OCI-LY1 (cell line): ENCODE measurements around the gene ZNF138.

Experiments used
- H2AFZ ChIP-seq: fragments of 200-600 bp; sonication (generic), shearing (Covaris generic); 2 replicates; pipeline ENCODE4 v1.6.0; 2014; ENCODE audit warnings: antibody characterized with exemption, mild to moderate bottlenecking, low read length
- H3F3A ChIP-seq: fragments of 200-600 bp; sonication (generic), shearing (Covaris generic); 2 replicates; pipeline ENCODE4 v1.6.0; 2014; ENCODE audit warnings: mild to moderate bottlenecking, antibody characterized with exemption, low read length, moderate library complexity; ENCODE audit not compliant: insufficient read depth
- H3K27ac ChIP-seq: fragments of 200-600 bp; sonication (generic); 2 replicates; pipeline ENCODE4 v1.5.1; 2014; ENCODE audit warnings: low read length, mixed run types, mild to moderate bottlenecking, low read depth; ENCODE audit not compliant: poor library complexity, severe bottlenecking
- H3K27me3 ChIP-seq: fragments of 200-600 bp; sonication (generic); 2 replicates; pipeline ENCODE4 v1.6.0; 2014; ENCODE audit warnings: antibody characterized with exemption, mild to moderate bottlenecking, low read length, moderate library complexity; ENCODE audit not compliant: insufficient read depth
- H3K36me3 ChIP-seq: fragments of 200-600 bp; sonication (generic); 2 replicates; pipeline ENCODE4 v1.6.1; 2014; ENCODE audit warnings: mild to moderate bottlenecking, antibody characterized with exemption, low read length, moderate library complexity, mixed read lengths; ENCODE audit not compliant: insufficient read depth
- H3K4me1 ChIP-seq: fragments of 200-600 bp; sonication (generic); 2 replicates; pipeline ENCODE4 v1.5.1; 2014; ENCODE audit warnings: mild to moderate bottlenecking, low read length, moderate library complexity; ENCODE audit not compliant: insufficient read depth, severe bottlenecking
- H3K4me2 ChIP-seq: fragments of 200-600 bp; sonication (generic), shearing (Covaris generic); 2 replicates; pipeline ENCODE4 v1.6.1; 2014; ENCODE audit warnings: low read length
- H3K4me3 ChIP-seq: fragments of 200-600 bp; sonication (generic); 2 replicates; pipeline ENCODE4 v1.5.1; 2014; ENCODE audit warnings: low read length, low read depth, mild to moderate bottlenecking, mixed read lengths; ENCODE audit not compliant: poor library complexity, severe bottlenecking
- H3K79me2 ChIP-seq: fragments of 200-600 bp; shearing (Covaris generic); 2 replicates; pipeline ENCODE4 v1.6.1; 2016; ENCODE audit warnings: mixed run types, low read length, mixed read lengths; ENCODE audit not compliant: insufficient read depth
- H3K9ac ChIP-seq: fragments of 200-600 bp; sonication (generic), shearing (Covaris generic); 2 replicates; pipeline ENCODE4 v1.6.1; 2014; ENCODE audit warnings: mild to moderate bottlenecking, low read length, mixed read lengths
- H3K9me2 ChIP-seq: fragments of 200-600 bp; sonication (generic), shearing (Covaris generic); 2 replicates; pipeline ENCODE4 v1.6.1; 2014; ENCODE audit warnings: low read depth, mild to moderate bottlenecking, low read length, mixed read lengths
- H3K9me3 ChIP-seq: fragments of 200-600 bp; shearing (Covaris generic); 2 replicates; pipeline ENCODE4 v1.6.1; 2014; ENCODE audit warnings: low read length, mixed read lengths
- H4K20me1 ChIP-seq: fragments of 200-600 bp; sonication (generic), shearing (Covaris generic); 2 replicates; pipeline ENCODE4 v1.6.0; 2016; ENCODE audit warnings: mild to moderate bottlenecking, low read length; ENCODE audit not compliant: insufficient read depth
- CTCF ChIP-seq: fragments of 200-600 bp; sonication (generic), shearing (Covaris generic); IDR thresholded peaks from 2 replicates; pipeline ENCODE4 v1.5.1; 2017; ENCODE audit warnings: mild to moderate bottlenecking, antibody characterized with exemption, low read length, moderate library complexity, mixed read lengths
- EZH2 ChIP-seq: fragments of 200-600 bp; sonication (generic), shearing (Covaris generic); IDR thresholded peaks from 2 replicates; pipeline ENCODE4 v1.8.0; 2017; ENCODE audit warnings: borderline replicate concordance, mixed run types, mild to moderate bottlenecking, antibody characterized with exemption, low read length, moderate library complexity, mixed read lengths

Gene ZNF138

DNA sequence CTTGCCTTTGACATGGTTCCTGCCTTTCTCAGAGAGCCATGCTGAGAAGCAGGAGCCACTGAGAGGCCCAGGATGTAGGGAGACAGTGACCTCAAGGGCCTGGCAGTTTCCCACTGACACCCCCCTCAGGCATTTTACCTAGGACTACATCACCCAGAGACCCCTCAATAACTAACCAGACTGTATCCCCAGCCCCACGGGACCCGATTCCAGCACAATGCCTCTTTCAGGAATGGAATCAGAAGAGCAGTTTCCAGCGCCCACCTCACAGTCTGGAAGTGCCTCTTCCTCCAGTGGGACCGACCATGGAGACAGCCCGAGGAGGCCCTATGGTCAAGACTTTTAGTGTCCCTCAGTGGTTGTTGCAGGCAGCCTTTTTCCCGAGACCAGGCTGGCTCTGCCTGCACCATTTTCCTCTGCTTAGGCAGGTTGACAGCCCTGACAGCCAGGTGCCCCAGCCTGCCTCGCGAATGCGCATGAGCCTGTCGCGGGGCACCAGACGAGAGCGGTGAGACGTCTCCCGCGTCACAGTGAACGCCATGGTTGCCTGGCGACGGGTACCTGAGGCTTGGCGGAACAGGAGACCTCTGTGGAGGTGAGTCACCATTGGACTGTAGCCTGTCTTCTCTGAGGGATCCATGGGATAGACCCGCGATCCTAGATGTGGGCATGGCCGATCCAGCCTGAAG, 80.5 kb downstream of the ZNF138 start:
- Histone ChIP-seq H3K4me1 (peaks cover 10% of the 10 kb centered on the region), H3K27ac (no peak overlapping the region), H2AFZ (no peak overlapping the region), H3K9me3 (no peaks in the 10 kb centered on the region), H3F3A (no peaks in the 10 kb centered on the region), H3K9me2 (no peaks in the 10 kb centered on the region), H3K4me3 (no peak overlapping the region), H3K36me3 (no peaks in the 10 kb centered on the region), H3K27me3 (peaks cover 10% of the 10 kb centered on the region), H3K4me2 (no peak overlapping the region), H4K20me1 (no peaks in the 10 kb centered on the region), H3K79me2 (no peaks in the 10 kb centered on the region), H3K9ac (no peak overlapping the region)
- TF ChIP-seq CTCF (no peak), EZH2 (no peak)

DNA sequence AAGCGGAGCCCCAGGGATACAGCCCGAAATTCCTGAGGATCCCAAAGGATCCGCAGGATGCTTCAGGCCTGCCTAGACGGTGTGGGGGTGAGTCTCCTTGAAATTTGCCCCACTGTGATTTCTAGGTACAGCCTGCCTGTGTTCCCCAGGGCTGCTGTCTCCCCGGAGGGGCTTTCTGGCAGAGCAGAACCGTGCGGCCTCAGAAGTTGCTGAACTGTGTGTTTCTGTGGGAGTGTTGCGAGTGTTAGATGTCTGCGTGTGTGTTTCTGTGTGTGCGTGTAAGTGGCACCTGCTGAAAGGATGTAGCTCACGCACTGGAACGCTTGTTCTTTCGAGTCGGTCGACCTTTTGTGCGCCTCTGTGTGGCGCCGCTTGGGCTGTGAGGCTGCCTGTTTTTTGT, 81.0 kb downstream of the ZNF138 start:
- H3K9me3 ChIP-seq, result no peaks in the 10 kb centered on the region
- peaks cover 10% of the 10 kb centered on the region for H3K27me3 ChIP-seq
- no peaks in the 10 kb centered on the region for H3K79me2 ChIP-seq
- H3K9ac ChIP-seq, result no peak overlapping the region
- peaks cover 10% of the 10 kb centered on the region for H3K4me1 ChIP-seq
- no peaks in the 10 kb centered on the region for H4K20me1 ChIP-seq
- H3K36me3 ChIP-seq, result no peaks in the 10 kb centered on the region; the same call in 1 of the 2 replicates
- no peak overlapping the region for H3K27ac ChIP-seq
- H3K4me2 ChIP-seq, result no peak overlapping the region
- H3K4me3 ChIP-seq, result no peak overlapping the region
- H3K9me2 ChIP-seq, result no peaks in the 10 kb centered on the region
- no peaks in the 10 kb centered on the region for H3F3A ChIP-seq
- no peak overlapping the region for H2AFZ ChIP-seq
- no peak for TF ChIP-seq EZH2
- no peak for TF ChIP-seq CTCF

DNA sequence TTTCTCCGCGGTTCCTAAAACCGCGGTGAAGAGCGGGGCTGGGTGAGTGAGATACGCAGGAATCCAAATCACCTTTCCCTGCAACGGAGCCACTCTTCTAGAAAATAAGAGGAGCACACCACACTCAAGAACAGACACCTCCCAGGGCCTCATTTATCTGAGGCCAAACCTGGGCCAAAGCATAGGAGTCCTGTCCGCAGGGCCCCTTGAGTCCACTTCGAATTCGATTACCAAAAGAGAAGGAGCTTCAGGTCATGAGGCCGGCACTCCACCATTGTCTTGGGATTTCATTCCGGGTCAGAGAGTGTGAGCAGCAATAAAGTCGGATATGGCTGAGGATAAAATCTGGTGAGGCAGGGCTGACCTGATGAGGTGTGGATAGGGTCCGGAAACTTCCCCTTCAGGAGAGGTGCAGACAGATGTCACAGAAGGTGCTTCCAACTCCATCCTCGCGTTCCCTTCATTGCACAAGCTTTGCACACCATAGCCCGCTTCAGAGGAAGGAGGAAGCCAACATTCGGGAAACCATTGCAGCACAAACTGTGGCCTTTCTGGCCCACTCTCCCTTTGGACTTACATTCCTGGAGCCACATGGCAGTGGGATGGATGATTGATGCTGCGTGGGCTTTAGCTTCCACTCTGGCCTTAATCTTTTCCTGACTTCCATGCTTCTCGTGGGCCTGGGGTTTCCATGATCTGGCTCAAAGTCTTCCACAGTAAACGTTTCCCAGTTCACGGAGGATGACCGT, 81.6 kb downstream of the ZNF138 start:
- no peak overlapping the region for H3K4me3 ChIP-seq
- H3K79me2 ChIP-seq, result no peaks in the 10 kb centered on the region
- no peaks in the 10 kb centered on the region for H3K9me2 ChIP-seq
- no peaks in the 10 kb centered on the region for H3K9me3 ChIP-seq
- H4K20me1 ChIP-seq, result no peaks in the 10 kb centered on the region
- no peak for TF ChIP-seq EZH2
- TF ChIP-seq CTCF, result no peak
- no peak overlapping the region for H3K9ac ChIP-seq
- no peak overlapping the region for H2AFZ ChIP-seq
- H3K27me3 ChIP-seq, result peaks cover 10% of the 10 kb centered on the region
- H3F3A ChIP-seq, result no peaks in the 10 kb centered on the region
- H3K27ac ChIP-seq, result no peak overlapping the region
- H3K36me3 ChIP-seq, result no peaks in the 10 kb centered on the region; the same call in 1 of the 2 replicates
- H3K4me2 ChIP-seq, result no peak overlapping the region
- H3K4me1 ChIP-seq, result peaks cover 10% of the 10 kb centered on the region
